ENCODE results near the gene FLOT1. TPM values are rescaled to one million over a fixed set of nuclear protein-coding genes. Genes with fewer than 3 reads are reported as not detected.

FLOT1 gene
- polyA plus RNA-seq, 1 donor: 120 TPM

- DNase-seq: peak; percentile 86
Measured at GRCh38 chr6:30678964-30679726, 63.3 kb downstream of the FLOT1 start.

Other genes with a start within 250 kb of the FLOT1 start
- 57.1 TPM for gene GNL1, start 186.2 kb downstream of the FLOT1 start, polyA plus RNA-seq (ENCODE audit: insufficient read length)
- gene PRR3, start 185.4 kb downstream of the FLOT1 start, polyA plus RNA-seq (ENCODE audit: insufficient read length): 22.3 TPM
- 54.8 TPM for gene ABCF1, start 171.2 kb downstream of the FLOT1 start, polyA plus RNA-seq (ENCODE audit: insufficient read length)
- gene PPP1R10, start 125.4 kb downstream of the FLOT1 start, polyA plus RNA-seq (ENCODE audit: insufficient read length): 37.0 TPM
- 59.6 TPM for gene MRPS18B, start 124.8 kb downstream of the FLOT1 start, polyA plus RNA-seq (ENCODE audit: insufficient read length)
- 21.3 TPM for gene ATAT1, start 115.8 kb downstream of the FLOT1 start, polyA plus RNA-seq (ENCODE audit: insufficient read length)
- gene C6orf136, start 95.6 kb downstream of the FLOT1 start, polyA plus RNA-seq (ENCODE audit: insufficient read length): 15.5 TPM
- 27.7 TPM for gene DHX16, start 69.7 kb downstream of the FLOT1 start, polyA plus RNA-seq (ENCODE audit: insufficient read length)
- gene PPP1R18, start 56.0 kb downstream of the FLOT1 start, polyA plus RNA-seq (ENCODE audit: insufficient read length): 41.8 TPM
- 41.9 TPM for gene NRM, start 51.7 kb downstream of the FLOT1 start, polyA plus RNA-seq (ENCODE audit: insufficient read length)
- 27.0 TPM for gene MDC1, start 25.4 kb downstream of the FLOT1 start, polyA plus RNA-seq (ENCODE audit: insufficient read length)
- 777 TPM for gene TUBB, start 22.3 kb downstream of the FLOT1 start, polyA plus RNA-seq (ENCODE audit: insufficient read length)
- gene IER3, start 1.9 kb upstream of the FLOT1 start, polyA plus RNA-seq (ENCODE audit: insufficient read length): 13.0 TPM
- 86.4 TPM for gene DDR1, start 141.8 kb upstream of the FLOT1 start, polyA plus RNA-seq (ENCODE audit: insufficient read length)
- 19.9 TPM for gene GTF2H4, start 165.5 kb upstream of the FLOT1 start, polyA plus RNA-seq (ENCODE audit: insufficient read length)
- gene VARS2, start 171.6 kb upstream of the FLOT1 start, polyA plus RNA-seq (ENCODE audit: insufficient read length): 37.2 TPM
- gene SFTA2, start 189.5 kb upstream of the FLOT1 start, polyA plus RNA-seq (ENCODE audit: insufficient read length): not detected
- gene MUCL3, start 198.3 kb upstream of the FLOT1 start, polyA plus RNA-seq (ENCODE audit: insufficient read length): not detected
- not detected for gene MUC21, start 241.0 kb upstream of the FLOT1 start, polyA plus RNA-seq (ENCODE audit: insufficient read length)

All from hindlimb muscle (tissue), 1 donor.